Measurements from ENCODE around the gene ACTR10.

Gene ACTR10

DNA sequence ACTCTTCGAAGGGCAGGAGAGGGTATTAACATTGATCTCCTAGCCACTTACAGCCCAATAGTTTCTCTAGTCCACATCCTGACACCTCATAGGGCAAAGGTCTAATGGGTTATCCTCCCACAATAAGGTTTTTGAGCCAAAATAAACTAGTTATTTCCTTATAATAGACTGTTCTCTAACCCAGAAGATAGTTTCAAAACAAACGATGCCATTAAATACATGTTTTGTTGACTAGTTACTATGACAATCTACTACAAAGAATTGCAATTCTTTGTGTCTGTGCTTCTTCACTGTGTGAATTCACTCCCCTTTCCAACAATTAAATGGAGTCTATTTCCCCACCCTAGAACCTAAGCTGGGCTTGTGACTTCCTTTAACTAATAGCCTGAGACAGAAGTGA lies 6.4 kb upstream of the ACTR10 start:
- Mint-ChIP-seq H3K27me3 (peaks cover 6 to 20% of the 10 kb centered on the region in 2 donors), H3K4me3 (no peak overlapping the region), H3K9me3 (no peaks in the 10 kb centered on the region), H3K36me3 (no peaks in the 10 kb centered on the region), H3K27ac (no peak overlapping the region), H3K4me1 (peaks cover 0 to 2% of the 10 kb centered on the region in 2 donors)
- no peak for DNase-seq
- ATAC-seq (replicated peaks): no peak

DNA sequence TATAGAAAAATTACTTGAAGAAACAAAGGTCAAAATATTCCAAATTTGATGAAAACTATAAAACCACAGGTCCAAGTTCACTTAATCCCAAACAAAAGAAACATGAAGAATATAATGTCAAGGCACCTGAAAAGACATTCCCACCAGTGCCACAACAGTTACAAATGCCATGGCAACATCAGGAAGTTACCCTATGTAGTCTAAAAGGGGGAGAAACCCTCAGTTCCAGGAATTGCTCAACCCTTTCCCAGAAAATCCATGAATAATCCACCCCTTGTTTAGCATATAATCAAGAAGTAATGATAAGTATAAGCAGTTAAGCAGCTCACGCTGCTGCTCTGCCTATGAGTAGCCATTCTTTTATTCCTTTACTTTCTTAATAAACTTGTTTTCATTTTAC lies 3.8 kb upstream of the ACTR10 start:
- ATAC-seq (replicated peaks) (no peak), DNase-seq (no peak)
- Mint-ChIP-seq H3K9me3 (no peaks in the 10 kb centered on the region), H3K4me3 (no peak overlapping the region), H3K36me3 (no peaks in the 10 kb centered on the region), H3K27ac (no peak overlapping the region), H3K27me3 (peaks cover 0 to 14% of the 10 kb centered on the region in 2 donors), H3K4me1 (peaks cover 8 to 12% of the 10 kb centered on the region in 2 donors)

DNA sequence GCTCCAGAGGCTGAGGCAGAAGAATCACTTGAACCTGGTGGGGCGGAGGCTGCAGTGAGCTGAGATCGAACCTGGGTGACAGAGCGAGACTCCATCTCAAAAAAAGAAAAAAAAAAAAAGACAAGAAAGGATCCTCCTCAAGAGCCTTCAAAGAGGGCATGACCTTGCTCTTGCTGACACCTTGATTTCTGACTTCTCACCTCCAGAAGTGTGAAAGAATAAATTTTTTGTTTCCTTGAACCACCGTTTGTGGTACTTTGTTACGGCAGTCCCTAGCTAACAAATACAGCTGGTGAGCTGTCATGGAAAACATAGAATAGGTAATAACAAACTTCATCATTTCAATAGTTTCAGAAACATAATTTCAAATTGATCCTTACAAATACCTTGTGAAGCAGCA lies 1.9 kb upstream of the ACTR10 start:
- H3K4me3 Mint-ChIP-seq: no peak overlapping the region
- no peak overlapping the region for H3K27ac Mint-ChIP-seq
- no peaks in the 10 kb centered on the region for H3K9me3 Mint-ChIP-seq
- no peak for ATAC-seq (replicated peaks)
- peaks cover 0 to 6% of the 10 kb centered on the region in 2 donors for H3K27me3 Mint-ChIP-seq
- peaks cover 10 to 22% of the 10 kb centered on the region in 2 donors for H3K4me1 Mint-ChIP-seq
- H3K36me3 Mint-ChIP-seq: no peaks in the 10 kb centered on the region
- no peak for DNase-seq

DNA sequence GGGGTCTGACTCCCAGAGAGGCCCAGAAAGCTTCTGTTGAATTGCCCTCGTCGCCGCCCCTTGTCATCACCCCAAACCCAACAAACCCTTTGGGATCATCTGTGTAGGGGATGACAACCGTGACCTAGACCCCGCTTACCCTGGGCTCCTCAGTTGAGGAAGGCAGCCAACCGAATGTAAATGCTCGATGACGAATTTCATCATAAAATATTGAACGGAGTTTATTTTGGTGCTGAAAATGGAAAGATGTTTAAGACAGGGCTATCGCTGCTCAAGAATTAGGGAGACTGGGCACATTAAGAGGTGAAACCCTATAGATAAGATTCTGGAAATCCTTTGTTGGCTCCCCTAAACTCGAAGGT lies 512 bp downstream of the ACTR10 start:
- Mint-ChIP-seq H3K27ac (peak overlapping the region; percentile 97), H3K36me3 (peaks cover 0 to 8% of the 10 kb centered on the region in 2 donors), H3K27me3 (no peaks in the 10 kb centered on the region), H3K4me1 (peaks cover 10 to 22% of the 10 kb centered on the region in 2 donors), H3K4me3 (peak overlapping the region; percentile 93 to 97), H3K9me3 (no peaks in the 10 kb centered on the region)
- DNase-seq (no peak), ATAC-seq (replicated peaks) (peak; percentile 18)

DNA sequence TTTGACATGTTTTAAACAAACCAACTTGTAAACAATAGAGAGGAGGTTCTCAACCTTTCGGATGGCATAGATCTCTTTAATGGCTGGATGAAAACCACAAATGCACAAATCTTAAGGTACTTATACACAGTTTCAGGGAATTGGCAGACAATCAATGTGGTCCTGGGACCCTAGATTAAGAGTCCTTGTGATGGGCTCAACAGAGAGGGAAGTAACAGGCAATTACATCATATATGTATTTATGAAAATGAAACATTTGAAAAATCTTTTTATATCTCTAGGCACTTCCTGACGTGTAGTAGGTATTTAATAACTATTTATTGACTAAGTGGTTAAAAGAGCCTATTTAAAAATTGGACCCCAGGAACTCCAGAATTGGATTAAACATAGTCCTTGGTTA lies 897 bp downstream of the ACTR10 start:
- no peak for ATAC-seq (replicated peaks)
- no peaks in the 10 kb centered on the region for H3K9me3 Mint-ChIP-seq
- no peak for DNase-seq

DNA sequence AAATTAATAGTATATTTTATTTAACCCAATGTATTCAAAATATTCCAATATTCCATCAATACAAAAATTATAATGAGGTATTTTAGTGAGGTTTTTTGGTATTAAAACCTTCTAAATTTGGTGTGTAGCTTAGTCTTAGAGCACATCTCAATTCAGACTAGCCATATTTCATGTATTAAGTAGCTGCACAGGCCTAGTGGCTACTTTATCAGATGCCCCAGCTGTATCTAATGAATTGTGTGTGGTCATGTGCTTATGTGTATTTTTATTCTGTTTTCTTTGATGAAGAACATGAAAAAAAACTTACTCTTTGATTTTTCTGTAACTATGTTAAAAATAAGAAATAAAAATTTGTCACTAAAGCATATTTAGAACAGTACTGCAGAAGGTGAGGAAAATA lies 13.2 kb downstream of the ACTR10 start:
- no peak overlapping the region for H3K27ac Mint-ChIP-seq
- H3K36me3 Mint-ChIP-seq: peaks cover 17 to 32% of the 10 kb centered on the region in 2 donors
- DNase-seq (no peak), ATAC-seq (replicated peaks) (no peak)
- H3K4me3 Mint-ChIP-seq: no peak overlapping the region
- peaks cover 0 to 4% of the 10 kb centered on the region in 2 donors for H3K4me1 Mint-ChIP-seq
- H3K27me3 Mint-ChIP-seq: no peaks in the 10 kb centered on the region
- H3K9me3 Mint-ChIP-seq: no peaks in the 10 kb centered on the region

More for the DNA sequence above, 897 bp downstream of the ACTR10 start:
- Mint-ChIP-seq H3K36me3 (peaks cover 0 to 8% of the 10 kb centered on the region in 2 donors), H3K4me3 (peak overlapping the region; percentile 93 to 97), H3K27me3 (no peaks in the 10 kb centered on the region), H3K4me1 (peaks cover 10 to 22% of the 10 kb centered on the region in 2 donors), H3K27ac (peak overlapping the region; percentile 97)

DNA sequence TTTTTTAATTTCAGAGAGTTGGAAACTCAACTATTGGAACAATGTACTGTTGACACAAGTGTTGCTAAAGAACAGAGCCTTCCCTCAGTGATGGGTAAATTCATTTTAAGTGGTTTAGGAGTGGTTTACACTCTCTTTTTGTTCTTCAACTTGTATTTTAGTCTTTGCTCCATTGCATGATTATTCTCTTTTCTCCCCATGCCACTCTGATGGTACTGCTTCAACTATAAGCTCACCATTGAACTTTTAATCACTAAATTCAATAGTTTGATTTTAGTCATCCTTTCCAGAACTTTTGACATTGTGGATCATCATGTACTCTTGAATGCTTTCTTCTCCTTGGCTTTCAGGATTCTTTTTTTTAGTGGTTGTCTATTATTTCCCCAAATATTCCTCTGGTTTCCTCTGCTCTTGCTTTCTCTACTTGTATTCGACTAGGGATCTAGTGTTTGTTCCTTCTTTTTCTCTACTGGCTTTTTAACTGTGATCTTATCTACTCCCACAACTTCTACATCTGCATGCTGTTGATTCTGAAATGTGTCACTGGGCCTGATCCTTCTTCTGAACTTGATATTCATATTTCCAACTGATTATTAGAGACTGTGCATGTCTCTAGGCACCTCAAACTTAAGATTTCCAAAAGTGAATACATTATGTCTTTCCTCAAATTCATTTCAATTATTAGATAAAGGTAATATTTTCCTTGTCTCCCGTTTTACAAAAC lies 15.4 kb downstream of the ACTR10 start:
- no peak for ATAC-seq (replicated peaks)
- DNase-seq: no peak
- Mint-ChIP-seq H3K4me3 (no peak overlapping the region), H3K27ac (no peak overlapping the region), H3K9me3 (no peaks in the 10 kb centered on the region), H3K27me3 (no peaks in the 10 kb centered on the region), H3K36me3 (peaks cover 16 to 33% of the 10 kb centered on the region in 2 donors), H3K4me1 (peaks cover 0 to 4% of the 10 kb centered on the region in 2 donors)

DNA sequence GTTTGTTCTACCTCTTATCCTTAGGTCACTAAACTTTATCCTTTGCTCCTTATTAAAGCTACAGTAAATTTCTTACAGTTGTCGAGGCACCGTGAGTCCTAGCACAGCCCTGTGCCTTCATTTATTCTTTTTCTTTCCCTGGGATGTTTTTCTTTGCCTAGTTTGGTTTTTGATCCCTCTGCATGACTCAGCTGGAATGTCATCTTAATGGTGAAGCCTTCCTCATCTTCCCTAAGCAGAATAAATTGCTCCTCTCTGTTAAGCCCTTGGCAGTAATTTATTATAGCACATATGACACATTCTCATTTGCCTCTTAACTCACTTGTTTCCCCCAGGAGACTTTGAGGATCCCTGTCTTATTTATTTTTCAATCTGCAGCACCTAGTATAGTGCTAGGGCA lies 16.6 kb downstream of the ACTR10 start:
- DNase-seq: no peak
- no peak overlapping the region for H3K27ac Mint-ChIP-seq
- no peaks in the 10 kb centered on the region for H3K9me3 Mint-ChIP-seq
- no peak overlapping the region for H3K4me3 Mint-ChIP-seq
- ATAC-seq (replicated peaks): no peak
- H3K36me3 Mint-ChIP-seq: peaks cover 20 to 31% of the 10 kb centered on the region in 2 donors
- no peaks in the 10 kb centered on the region for H3K27me3 Mint-ChIP-seq
- peaks cover 0 to 4% of the 10 kb centered on the region in 2 donors for H3K4me1 Mint-ChIP-seq

DNA sequence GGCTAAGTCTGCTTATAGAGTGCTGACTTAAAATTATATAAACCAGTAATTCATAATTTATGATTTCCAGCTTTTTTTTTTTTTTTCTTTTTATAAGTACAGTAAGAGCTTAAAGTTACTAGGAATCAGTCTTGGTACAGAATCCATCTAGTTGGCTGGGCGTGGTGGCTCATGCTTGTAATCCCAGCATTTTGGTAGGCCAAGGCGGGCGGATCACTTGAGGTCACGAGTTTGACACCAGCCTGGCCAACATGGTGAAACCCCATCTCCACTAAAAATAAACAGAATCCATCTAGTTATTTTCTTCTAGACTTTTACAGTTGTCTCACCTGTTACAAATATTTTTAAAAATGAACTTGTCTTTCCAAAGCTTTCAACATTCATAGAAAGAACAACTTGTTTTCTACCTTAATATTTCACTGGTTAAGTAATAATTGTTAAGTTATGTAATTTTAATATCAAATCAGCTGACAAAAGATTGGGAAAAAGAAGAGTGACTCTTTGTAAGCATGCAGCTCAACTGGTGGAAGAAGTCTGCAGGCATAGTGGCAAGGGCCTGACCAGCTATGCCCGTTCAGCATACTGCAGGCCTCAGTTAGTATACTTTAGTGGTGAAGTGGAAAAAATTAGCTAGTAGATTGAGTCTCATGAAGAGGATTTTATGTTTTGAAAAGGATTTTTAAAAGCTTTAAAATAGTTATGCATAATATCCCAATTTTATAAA lies 27.3 kb downstream of the ACTR10 start:
- H3K4me1 Mint-ChIP-seq: no peaks in the 10 kb centered on the region
- no peaks in the 10 kb centered on the region for H3K27me3 Mint-ChIP-seq
- ATAC-seq (replicated peaks) (no peak), DNase-seq (no peak)
- no peak overlapping the region for H3K4me3 Mint-ChIP-seq
- H3K36me3 Mint-ChIP-seq: peaks cover 21 to 24% of the 10 kb centered on the region in 2 donors
- no peaks in the 10 kb centered on the region for H3K9me3 Mint-ChIP-seq
- no peak overlapping the region for H3K27ac Mint-ChIP-seq

DNA sequence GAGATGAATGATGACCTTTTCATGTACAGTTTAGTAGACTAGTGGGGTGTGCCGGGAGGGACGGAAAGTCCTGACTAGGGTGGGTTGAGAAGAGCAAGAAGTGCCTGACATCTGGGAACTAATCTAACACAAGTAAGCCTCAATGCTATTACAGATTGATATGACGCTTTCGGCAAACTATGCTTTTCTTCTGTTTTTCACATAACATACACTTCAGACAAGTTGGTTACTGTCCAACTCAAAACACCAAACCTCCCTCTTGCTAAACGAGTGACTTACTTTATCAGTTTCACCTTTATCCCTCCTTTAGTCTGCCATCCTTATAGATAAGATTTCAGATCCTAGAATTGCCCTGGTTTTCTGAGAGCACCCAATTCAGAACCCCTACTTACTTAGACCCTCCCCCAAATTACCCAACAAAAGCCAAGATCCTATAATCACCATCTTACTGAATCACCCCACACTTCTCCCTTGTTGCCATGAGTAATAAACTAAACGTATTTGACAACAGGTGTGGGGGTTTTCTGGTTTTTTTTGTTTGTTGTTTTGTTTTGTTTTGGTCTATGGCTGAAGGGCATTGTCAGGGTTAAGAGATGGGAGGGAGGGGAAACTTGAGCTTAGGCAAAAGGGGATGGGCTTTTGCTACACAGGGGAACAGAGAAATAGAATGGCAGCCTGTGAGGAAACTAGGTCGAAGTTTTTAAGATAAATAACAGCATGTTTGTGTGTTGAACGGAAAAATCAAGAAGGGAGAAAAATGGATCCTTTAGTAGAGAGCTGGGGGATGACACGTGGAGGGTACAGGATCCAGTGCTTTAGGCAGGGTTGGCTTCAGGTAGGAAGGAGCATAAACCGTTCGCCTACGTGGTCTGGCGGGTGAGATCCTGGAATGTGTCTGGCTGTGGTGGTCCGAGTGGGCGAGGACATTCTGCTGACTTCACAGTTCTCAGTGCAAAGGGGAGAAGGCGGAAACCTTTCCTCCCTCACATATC lies 38.6 kb downstream of the ACTR10 start:
- Mint-ChIP-seq H3K27ac (no peak overlapping the region), H3K4me1 (peaks cover 1 to 2% of the 10 kb centered on the region in 2 donors), H3K9me3 (no peaks in the 10 kb centered on the region), H3K36me3 (peaks cover 5 to 8% of the 10 kb centered on the region in 2 donors), H3K27me3 (no peaks in the 10 kb centered on the region), H3K4me3 (no peak overlapping the region)
- DNase-seq (no peak), ATAC-seq (replicated peaks) (peak in 1 of 2 donors; percentile 30)

DNA sequence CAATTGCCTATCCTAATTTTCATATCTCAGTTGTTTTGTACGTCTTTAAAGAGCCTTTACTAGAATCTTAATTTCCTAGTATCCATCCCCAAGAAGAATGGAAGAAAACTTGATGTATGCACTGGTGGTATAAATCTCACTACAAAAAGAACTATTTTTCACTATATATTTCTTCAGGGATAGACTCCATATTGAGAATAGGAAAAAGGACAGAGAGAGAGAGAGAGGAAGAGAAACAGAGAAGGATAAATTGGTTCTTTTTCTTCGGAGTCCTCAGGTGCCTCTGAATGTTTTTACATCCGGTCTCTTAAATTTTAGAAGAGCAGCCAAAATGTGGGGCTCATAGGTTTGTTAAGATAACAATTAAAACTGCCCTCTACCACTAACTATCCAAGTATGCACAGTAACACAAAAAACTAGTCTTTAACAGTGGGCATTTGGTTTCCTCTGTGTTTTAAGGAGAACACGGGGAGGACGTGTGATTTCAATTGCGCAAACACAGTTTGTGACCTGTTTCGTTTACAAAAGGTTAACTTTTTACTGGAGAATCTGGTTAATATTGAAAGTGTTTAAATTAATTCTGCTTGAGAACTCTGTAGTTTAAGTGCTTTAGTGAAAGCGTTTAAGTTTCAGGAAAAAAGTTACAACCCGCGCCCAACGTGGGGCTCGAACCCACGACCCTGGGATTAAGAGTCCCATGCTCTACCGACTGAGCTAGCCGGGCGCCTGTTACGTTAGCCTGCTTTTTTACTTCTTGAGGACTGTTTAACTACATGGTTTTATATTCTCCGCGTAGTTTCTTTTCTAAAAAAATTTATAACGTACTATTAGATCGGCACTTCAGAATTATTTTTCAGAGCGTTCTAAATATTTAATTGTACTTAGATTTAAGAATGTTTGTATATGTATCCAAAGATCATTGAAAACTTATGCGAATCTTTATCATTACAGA lies 39.6 kb downstream of the ACTR10 start:
- peak; percentile 34 to 35 for ATAC-seq (replicated peaks)
- H3K9me3 Mint-ChIP-seq: no peaks in the 10 kb centered on the region
- no peaks in the 10 kb centered on the region for H3K27me3 Mint-ChIP-seq
- peaks cover 5 to 8% of the 10 kb centered on the region in 2 donors for H3K36me3 Mint-ChIP-seq
- H3K4me3 Mint-ChIP-seq: no peak overlapping the region
- H3K27ac Mint-ChIP-seq: no peak overlapping the region
- peak; percentile 60 for DNase-seq
- H3K4me1 Mint-ChIP-seq: peaks cover 6% of the 10 kb centered on the region in 2 donors

DNA sequence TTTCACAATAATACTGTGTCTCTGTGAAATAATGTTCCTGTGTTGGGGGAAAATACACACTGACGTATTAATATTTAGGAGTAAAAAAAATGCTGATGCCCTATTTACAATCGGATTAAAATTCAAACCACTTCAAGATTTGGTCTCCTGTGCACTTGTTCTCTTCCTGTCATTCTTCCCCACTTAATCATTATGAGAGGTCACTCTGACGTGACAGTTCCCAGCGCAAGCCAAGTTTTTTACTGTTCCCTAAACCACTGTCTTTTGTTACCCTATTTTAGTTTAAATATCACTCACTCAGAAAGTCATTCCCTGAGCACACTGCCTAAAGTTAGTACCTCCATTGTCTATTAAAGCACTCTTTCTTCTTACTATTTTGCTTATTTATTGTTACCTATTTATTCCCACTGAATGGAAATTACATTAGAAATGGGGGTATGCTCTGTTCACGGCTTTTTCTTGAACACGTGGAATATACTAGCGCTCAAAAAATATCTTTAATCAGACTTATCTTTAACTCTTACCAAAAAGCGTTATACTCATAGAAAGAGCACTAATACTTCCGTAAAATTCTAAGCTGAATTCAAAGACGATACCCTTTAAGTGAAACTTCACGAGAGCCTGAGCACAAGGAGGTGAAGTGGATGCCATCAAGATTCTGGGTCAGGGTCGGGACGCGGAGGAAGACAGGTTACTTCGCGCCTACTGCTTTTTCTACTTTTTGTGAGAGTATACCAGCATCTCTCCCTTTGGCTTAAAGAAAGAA lies 44.0 kb downstream of the ACTR10 start:
- H3K27me3 Mint-ChIP-seq: no peaks in the 10 kb centered on the region
- H3K27ac Mint-ChIP-seq: peak overlapping the region; percentile 99
- ATAC-seq (replicated peaks): peak; percentile 51 to 60
- H3K36me3 Mint-ChIP-seq: peaks cover 6 to 19% of the 10 kb centered on the region in 2 donors
- H3K4me3 Mint-ChIP-seq: peak overlapping the region; percentile 96 to 97
- H3K4me1 Mint-ChIP-seq: peaks cover 16 to 29% of the 10 kb centered on the region in 2 donors
- no peak for DNase-seq
- no peaks in the 10 kb centered on the region for H3K9me3 Mint-ChIP-seq
